Neural cell (in vitro differentiated cells): Measurements from ENCODE around the gene PHOX2B. TPM values are rescaled to one million over a fixed set of nuclear protein-coding genes. Genes with fewer than 3 reads are reported as not detected.

Source experiments
- H2AFZ ChIP-seq: fragments of 200-600, 300-800 bp; sonication (generic), shearing (Covaris generic); 2 replicates; pipeline ENCODE4 v1.6.0; 2014; ENCODE audit warnings: low read depth, mild to moderate bottlenecking, antibody characterized with exemption, low read length, moderate library complexity
- H3F3A ChIP-seq: fragments of 200-600 bp; shearing (Covaris generic); 2 replicates; pipeline ENCODE4 v1.6.1; 2016; ENCODE audit warnings: mild to moderate bottlenecking, moderate library complexity, mixed read lengths, antibody characterized with exemption, low read length; ENCODE audit not compliant: insufficient read depth, poor library complexity, severe bottlenecking
- H3K27ac ChIP-seq: fragments of 200-600, 300-800 bp; sonication (generic), shearing (Covaris generic); 2 replicates; pipeline ENCODE4 v1.5.1; 2014; ENCODE audit warnings: mild to moderate bottlenecking, low read length, moderate library complexity
- H3K27me3 ChIP-seq: fragments of 300-800, 200-600 bp; sonication (generic), shearing (Covaris generic); 2 replicates; pipeline ENCODE4 v1.6.0; 2014; ENCODE audit warnings: mild to moderate bottlenecking, low read depth, low read length, moderate library complexity; ENCODE audit not compliant: insufficient read depth
- H3K36me3 ChIP-seq: fragments of 300-800, 200-600 bp; sonication (generic), shearing (Covaris generic); 2 replicates; pipeline ENCODE4 v1.5.1; 2014; ENCODE audit warnings: mild to moderate bottlenecking, antibody characterized with exemption, low read length, moderate library complexity; ENCODE audit not compliant: insufficient read depth
- H3K4me2 ChIP-seq: fragments of 300-800, 200-600 bp; sonication (generic), shearing (Covaris generic); 2 replicates; pipeline ENCODE4 v1.6.0; 2014; ENCODE audit warnings: mild to moderate bottlenecking, low read length
- H3K4me3 ChIP-seq: fragments of 300-800, 200-600 bp; sonication (generic), shearing (Covaris generic); 2 replicates; pipeline ENCODE4 v1.5.1; 2014; ENCODE audit warnings: mild to moderate bottlenecking, low read length, moderate library complexity
- H3K79me2 ChIP-seq: fragments of 200-600 bp; shearing (Covaris generic); replicated peaks from 2 replicates; pipeline ENCODE4 v1.6.0; 2014; ENCODE audit warnings: mild to moderate bottlenecking, low read length, moderate library complexity; ENCODE audit not compliant: insufficient read depth
- H3K9ac ChIP-seq: fragments of 300-800, 200-600 bp; sonication (generic), shearing (Covaris generic); 2 replicates; pipeline ENCODE4 v1.6.1; 2016; ENCODE audit warnings: mild to moderate bottlenecking, low read length, mixed read lengths
- H3K9me2 ChIP-seq: fragments of 200-600 bp; shearing (Covaris generic); 2 replicates; pipeline ENCODE4 v1.6.1; 2016; ENCODE audit warnings: mild to moderate bottlenecking, low read length, mixed read lengths; ENCODE audit not compliant: insufficient read depth
- H3K9me3 ChIP-seq: fragments of 200-600, 300-800 bp; sonication (generic), shearing (Covaris generic); 2 replicates; pipeline ENCODE4 v1.6.1; 2016; ENCODE audit warnings: mild to moderate bottlenecking, mixed run types, low read length, moderate library complexity, mixed read lengths
- H4K20me1 ChIP-seq: fragments of 200-600 bp; shearing (Covaris generic); 2 replicates; pipeline ENCODE4 v1.6.1; 2016; ENCODE audit warnings: mild to moderate bottlenecking, mixed run types; ENCODE audit not compliant: insufficient read depth
- CTCF ChIP-seq: fragments of 450-650 bp; IDR thresholded peaks from 2 replicates; pipeline ENCODE4 v1.5.1; 2014; ENCODE audit warnings: antibody characterized with exemption, mild to moderate bottlenecking, moderate library complexity; ENCODE audit not compliant: poor library complexity, severe bottlenecking
- EP300 ChIP-seq: fragments of 450-650 bp; conservative IDR thresholded peaks from 2 replicates; pipeline ENCODE4 v1.6.1; 2014; ENCODE audit warnings: antibody characterized with exemption, mild to moderate bottlenecking, moderate library complexity; ENCODE audit not compliant: poor library complexity, severe bottlenecking
- EZH2 ChIP-seq: fragments of 200-600, 300-800 bp; shearing (Covaris generic), sonication (generic); IDR thresholded peaks from 2 replicates; pipeline ENCODE4 v1.6.1; 2014; ENCODE audit warnings: antibody characterized with exemption, low read length, borderline replicate concordance, mild to moderate bottlenecking; ENCODE audit not compliant: insufficient read depth, poor library complexity, severe bottlenecking
- MXI1 ChIP-seq: fragments of 450-650 bp; conservative IDR thresholded peaks from 2 replicates; pipeline ENCODE4 v1.6.1; 2014; ENCODE audit warnings: antibody characterized with exemption, mild to moderate bottlenecking; ENCODE audit not compliant: poor library complexity, severe bottlenecking
- POLR2AphosphoS5 ChIP-seq: IDR thresholded peaks from 2 replicates; pipeline ENCODE4 v1.6.1; 2012
- RAD21 ChIP-seq: fragments of 450-650 bp; conservative IDR thresholded peaks from 2 replicates; pipeline ENCODE4 v1.6.1; 2014; ENCODE audit warnings: antibody characterized with exemption, mild to moderate bottlenecking, moderate library complexity
- REST ChIP-seq: IDR thresholded peaks from 2 replicates; pipeline ENCODE4 v1.6.1; 2012; ENCODE audit warnings: borderline replicate concordance
- SMC3 ChIP-seq: fragments of 450-650 bp; conservative IDR thresholded peaks from 2 replicates; pipeline ENCODE4 v1.6.1; 2014; ENCODE audit warnings: antibody characterized with exemption, mild to moderate bottlenecking, moderate library complexity; ENCODE audit not compliant: poor library complexity
- TAF1 ChIP-seq: IDR thresholded peaks from 2 replicates; pipeline ENCODE4 v1.6.1; 2012; ENCODE audit warnings: low read depth
- polyA plus RNA-seq: library from polyadenylated mRNA; depleted of rRNA; stranded (reverse); fragments of >200 nt; gene quantifications from 2 replicates; pipeline ENCODE4 v1.2.3, GENCODE V29; 2014

The PHOX2B gene
- polyA plus RNA-seq, 1 donor from 2014 or later = not detected

GRCh38 chr4:41727861-41728572, 20.5 kb downstream of the PHOX2B start:
- TF ChIP-seq SMC3 = no peak
- no peak for TF ChIP-seq CTCF
- no peak for TF ChIP-seq EZH2
- TF ChIP-seq REST = no peak
- no peak for TF ChIP-seq MXI1
- Histone ChIP-seq H3K79me2 (no peaks in the 10 kb centered on the region), H4K20me1 (no peaks in the 10 kb centered on the region), H3F3A (no peaks in the 10 kb centered on the region), H3K27ac (no peak overlapping the region), H2AFZ (no peak overlapping the region), H3K4me2 (no peak overlapping the region), H3K27me3 (no peaks in the 10 kb centered on the region), H3K9ac (no peak overlapping the region), H3K36me3 (no peaks in the 10 kb centered on the region), H3K9me3 (no peaks in the 10 kb centered on the region), H3K4me3 (no peak overlapping the region), H3K9me2 (no peaks in the 10 kb centered on the region)

- H3K27ac ChIP-seq = no peak overlapping the region
- H3K9me3 ChIP-seq = no peaks in the 10 kb centered on the region
- no peak overlapping the region for H3K4me3 ChIP-seq
- no peak overlapping the region for H2AFZ ChIP-seq
- H3K27me3 ChIP-seq = no peaks in the 10 kb centered on the region
- no peaks in the 10 kb centered on the region for H4K20me1 ChIP-seq
- no peaks in the 10 kb centered on the region for H3K9me2 ChIP-seq
- no peaks in the 10 kb centered on the region for H3F3A ChIP-seq
- no peak for TF ChIP-seq EZH2
- TF ChIP-seq TAF1 = no peak
- no peak for TF ChIP-seq POLR2AphosphoS5
- TF ChIP-seq REST = no peak
- no peak for TF ChIP-seq CTCF
- TF ChIP-seq SMC3 = no peak
- TF ChIP-seq EP300 = no peak
- no peak for TF ChIP-seq MXI1
- no peak for TF ChIP-seq RAD21
- no peaks in the 10 kb centered on the region for H3K79me2 ChIP-seq
- H3K9ac ChIP-seq = no peak overlapping the region
- no peaks in the 10 kb centered on the region for H3K36me3 ChIP-seq
- H3K4me2 ChIP-seq = no peak overlapping the region
Observed at GRCh38 chr4:41725254-41725653, 23.3 kb downstream of the PHOX2B start.
